ENCODE measurements around the gene SQSTM1.

DNA sequence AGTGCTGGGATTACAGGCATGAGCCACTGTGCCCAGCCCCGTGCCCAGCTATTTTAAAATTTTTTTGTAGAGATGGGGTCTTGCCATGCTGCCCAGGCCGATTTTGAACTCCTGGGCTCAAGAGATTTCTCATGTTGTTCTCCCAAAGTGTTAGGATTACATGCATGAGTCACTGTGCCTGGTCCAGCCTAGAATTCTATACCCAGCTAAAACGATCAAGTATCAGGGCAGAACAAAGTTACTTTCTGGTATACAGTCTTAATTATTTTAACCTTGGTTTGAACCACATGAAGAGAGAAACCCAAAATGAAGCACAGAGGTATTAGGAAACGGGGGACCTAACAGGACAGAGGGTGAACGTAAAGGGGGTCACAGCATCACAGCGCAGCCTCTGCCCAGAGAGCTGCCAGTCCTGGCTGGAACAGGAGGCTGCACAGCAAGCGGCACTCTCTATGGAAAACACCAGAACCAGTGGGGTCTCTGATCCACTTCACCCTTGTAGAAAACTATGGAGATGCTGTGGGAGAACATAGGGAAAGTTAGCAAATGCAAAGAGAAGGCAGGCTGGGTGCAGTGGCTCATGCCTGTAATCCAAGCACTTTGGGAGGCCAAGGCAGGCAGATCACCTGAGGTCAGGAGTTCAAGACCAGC, 10.2 kb downstream of the SQSTM1 start:
- TF ChIP-seq, protein P1, sequence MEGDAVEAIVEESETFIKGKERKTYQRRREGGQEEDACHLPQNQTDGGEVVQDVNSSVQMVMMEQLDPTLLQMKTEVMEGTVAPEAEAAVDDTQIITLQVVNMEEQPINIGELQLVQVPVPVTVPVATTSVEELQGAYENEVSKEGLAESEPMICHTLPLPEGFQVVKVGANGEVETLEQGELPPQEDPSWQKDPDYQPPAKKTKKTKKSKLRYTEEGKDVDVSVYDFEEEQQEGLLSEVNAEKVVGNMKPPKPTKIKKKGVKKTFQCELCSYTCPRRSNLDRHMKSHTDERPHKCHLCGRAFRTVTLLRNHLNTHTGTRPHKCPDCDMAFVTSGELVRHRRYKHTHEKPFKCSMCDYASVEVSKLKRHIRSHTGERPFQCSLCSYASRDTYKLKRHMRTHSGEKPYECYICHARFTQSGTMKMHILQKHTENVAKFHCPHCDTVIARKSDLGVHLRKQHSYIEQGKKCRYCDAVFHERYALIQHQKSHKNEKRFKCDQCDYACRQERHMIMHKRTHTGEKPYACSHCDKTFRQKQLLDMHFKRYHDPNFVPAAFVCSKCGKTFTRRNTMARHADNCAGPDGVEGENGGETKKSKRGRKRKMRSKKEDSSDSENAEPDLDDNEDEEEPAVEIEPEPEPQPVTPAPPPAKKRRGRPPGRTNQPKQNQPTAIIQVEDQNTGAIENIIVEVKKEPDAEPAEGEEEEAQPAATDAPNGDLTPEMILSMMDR (IDR thresholded peaks at IDR 0.05; ENCODE audit: insufficient read depth, low read length, poor library complexity, severe bottlenecking), result no peak
- no peak for TF ChIP-seq EZH2phosphoT487 (conservative IDR thresholded peaks at IDR 0.05; ENCODE audit: low read length)
